Activated CD4-positive, CD25-positive, alpha-beta regulatory T cell (primary cell): ENCODE results near the gene TWF2.
A peak's percentile ranks its signal among the peaks of the same experiment; 100 is the strongest.

ENCODE experiments used
- DNase-seq, 4 experiments: peaks; one replicate each; lab custom pipeline; 2025; lab: John Stamatoyannopoulos, UW

Gene TWF2

DNA sequence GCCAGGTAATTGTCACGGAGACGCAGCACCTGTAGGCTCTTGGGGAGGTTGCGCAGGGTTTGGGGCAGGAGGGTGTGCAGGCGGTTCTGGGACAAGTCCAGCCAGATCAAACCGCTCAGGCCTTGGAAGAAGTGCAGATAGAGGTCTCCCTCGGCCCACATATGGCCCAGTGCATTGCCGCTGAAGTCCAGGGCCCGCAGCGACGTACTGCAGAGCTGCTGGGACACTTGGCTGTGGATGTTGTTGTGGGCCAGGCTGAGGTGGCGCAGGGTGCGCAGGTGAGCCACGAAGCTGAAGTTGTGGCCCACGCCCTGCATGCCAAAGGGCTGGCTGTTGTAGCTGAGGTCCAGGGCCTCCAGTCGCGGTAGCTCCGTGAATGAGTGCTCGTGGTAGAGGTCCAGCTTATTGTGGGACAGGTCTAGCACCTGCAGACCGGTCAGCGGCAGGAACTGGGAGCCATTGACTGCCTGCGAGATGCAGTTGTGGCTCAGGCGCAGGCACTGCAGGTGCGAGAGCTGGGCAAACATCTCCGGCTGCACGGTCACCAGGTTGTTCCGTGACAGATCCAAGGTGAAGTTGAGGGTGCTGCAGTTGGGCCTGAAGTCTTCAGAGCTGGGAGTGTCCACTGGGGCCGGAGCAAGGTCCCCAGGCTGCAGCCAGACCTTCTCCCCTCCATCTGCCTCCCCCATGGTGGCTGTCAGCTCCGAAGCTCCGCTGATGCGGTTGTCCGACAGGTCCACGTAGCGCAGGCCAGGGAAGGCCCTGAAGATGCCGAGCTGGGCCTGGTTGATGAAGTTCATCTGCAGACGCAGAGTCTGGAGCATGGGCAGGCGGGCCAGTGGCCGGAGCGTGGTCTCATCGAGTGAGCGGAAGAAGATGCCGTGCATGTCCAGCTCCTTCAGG, 16.4 kb downstream of the TWF2 start:
- no peak for DNase-seq

- peak in 2 of 4 experiments; percentile 45 to 52 for DNase-seq
Observed at GRCh38 chr3:52221563-52222318, 17.2 kb downstream of the TWF2 start.

DNA sequence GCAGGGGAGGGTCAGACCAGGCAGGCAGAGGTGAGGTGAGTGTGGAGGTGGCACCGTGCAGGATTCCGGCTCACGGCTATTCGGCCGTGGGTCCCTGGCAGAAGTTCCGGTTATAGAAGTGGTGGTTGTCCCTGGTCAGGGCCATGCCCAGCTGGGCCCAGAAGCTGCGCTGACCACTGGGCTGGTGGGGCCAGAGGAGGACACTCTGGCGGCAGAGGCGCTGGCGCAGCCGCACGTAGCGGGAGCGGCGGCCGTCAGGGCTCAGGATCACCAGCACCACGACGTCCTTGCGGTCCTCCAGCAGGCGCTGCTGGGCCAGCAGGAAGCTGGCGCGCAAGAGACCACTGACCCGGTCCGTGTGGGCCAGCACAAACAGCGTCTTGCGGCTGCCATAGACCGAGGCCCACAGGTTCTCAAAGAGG, 17.8 kb downstream of the TWF2 start:
- no peak for DNase-seq

- peak; percentile 75 to 91 (median 80) for DNase-seq
Observed at GRCh38 chr3:52220380-52221026, 18.5 kb downstream of the TWF2 start.

GRCh38 chr3:52218937-52219650, 19.9 kb downstream of the TWF2 start:
- DNase-seq, result no peak

- peak in 1 of 4 experiments; percentile 35 for DNase-seq
Observed at GRCh38 chr3:52218454-52218853, 20.5 kb downstream of the TWF2 start.

- no peak for DNase-seq
Observed at GRCh38 chr3:52218026-52218425, 20.9 kb downstream of the TWF2 start.

GRCh38 chr3:52217409-52217805, 21.6 kb downstream of the TWF2 start:
- DNase-seq, result no peak

DNA sequence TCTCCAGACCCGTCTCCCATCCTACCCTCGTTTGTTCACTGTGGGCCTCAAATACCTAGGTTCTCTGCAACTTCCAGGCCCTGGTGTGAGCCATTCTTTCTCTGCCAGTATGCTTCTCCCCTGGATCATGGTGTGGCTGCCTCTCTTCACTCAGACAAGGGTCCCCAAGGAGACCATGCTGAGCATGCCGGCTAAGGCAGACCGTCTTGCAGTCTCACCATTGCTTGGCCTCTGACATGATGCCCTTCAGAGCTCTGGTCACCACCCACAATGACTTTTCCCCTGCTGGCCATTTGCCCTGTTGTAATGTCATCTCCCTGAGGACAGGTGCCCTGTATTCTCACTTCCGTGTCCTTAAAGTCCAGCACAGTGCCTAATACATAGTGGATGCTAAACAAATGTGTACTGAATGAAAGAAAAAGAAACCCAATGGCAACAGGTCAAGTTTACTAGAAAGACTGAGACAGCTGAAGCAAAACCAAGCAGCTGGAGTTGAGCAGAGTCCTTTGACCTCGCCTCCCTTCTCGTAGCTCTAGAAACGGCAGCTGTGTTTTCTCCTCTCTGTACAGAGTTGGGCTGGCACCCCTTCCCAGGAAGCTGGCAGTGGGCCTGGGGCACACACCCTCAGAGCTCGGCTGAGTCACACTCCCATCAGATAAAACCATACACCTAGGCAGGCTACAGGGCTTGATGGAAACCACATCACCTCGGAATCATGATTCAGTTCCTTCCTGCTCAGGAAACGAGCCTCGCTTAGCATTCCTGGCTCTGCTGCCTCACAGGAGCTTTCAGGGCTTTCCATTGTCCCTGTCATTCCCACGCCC, 22.2 kb downstream of the TWF2 start:
- DNase-seq, result no peak

DNA sequence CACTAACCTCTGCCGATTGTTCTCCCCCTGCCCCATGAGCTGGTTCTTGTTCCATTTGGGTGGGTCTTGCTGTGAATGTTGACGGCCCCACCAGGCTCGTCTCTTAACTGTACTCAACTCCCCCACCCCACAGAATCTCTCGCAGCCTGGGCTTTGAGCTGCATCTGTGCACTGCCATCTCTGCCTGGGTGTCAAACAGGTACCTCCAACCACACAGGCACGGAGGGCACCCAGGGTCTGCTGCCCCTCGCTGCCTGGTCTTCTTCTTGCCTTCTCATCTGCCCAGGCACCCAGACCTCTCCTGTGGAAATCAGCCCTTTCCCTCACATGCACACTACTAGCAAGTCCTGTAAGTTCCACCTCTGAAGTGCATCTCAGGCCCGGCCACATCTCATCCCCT, 23.6 kb downstream of the TWF2 start:
- DNase-seq, result no peak

GRCh38 chr3:52213901-52214300, 25.1 kb downstream of the TWF2 start:
- DNase-seq, result no peak

- DNase-seq, result no peak
Observed at GRCh38 chr3:52213005-52213404, 26.0 kb downstream of the TWF2 start.

GRCh38 chr3:52211268-52211891, 27.6 kb downstream of the TWF2 start:
- DNase-seq, result no peak

GRCh38 chr3:52210550-52211046, 28.4 kb downstream of the TWF2 start:
- DNase-seq, result no peak

DNA sequence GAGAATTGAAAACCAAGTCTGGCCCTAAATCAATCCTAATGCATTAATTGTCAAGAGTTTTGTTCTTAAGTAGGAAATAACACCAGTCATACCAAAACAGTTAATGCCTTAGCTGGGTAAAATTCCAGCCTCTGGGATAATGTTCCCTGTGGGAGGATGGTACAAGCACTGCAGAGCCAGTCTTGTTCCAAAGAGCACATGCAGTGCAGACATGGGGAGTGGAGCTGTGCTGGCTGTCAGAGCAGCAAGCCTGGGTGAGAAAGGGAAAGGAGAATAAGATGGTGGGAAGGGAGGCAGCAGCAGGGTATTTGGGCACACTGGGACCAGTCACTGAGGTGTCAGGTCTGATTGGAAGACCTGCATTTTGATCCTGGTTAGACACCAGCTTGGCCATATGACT, 28.9 kb downstream of the TWF2 start:
- no peak for DNase-seq

- no peak for DNase-seq
Observed at GRCh38 chr3:52208556-52208955, 30.4 kb downstream of the TWF2 start.

DNA sequence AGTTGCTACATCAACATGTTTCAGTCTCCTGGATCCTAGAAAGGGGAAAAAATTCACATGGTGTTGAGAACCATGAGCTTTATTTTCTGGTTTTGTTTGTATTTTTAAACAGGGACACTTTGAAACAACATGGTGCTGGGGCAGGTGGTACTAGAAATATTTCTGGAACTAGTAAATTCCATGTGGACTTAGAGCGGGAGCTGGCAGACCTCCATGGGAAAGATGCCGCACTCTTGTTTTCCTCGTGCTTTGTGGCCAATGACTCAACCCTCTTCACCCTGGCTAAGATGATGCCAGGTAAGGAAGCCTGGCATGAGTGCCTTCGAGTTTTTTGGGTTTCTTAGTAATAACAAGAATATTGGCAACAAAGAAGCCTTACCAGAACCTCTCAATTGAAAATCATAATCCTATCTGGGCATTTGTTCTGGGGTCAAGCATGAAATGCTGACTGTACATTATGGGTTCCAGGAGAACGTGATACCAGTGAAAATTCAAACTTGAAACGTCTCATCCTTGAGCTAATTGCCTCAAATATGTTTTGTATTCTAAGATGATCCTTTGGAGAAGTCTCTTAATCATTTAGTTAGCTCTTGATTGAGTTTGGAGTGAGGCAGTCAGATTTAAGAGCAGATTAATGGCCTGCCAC, 33.1 kb downstream of the TWF2 start:
- no peak for DNase-seq

DNA sequence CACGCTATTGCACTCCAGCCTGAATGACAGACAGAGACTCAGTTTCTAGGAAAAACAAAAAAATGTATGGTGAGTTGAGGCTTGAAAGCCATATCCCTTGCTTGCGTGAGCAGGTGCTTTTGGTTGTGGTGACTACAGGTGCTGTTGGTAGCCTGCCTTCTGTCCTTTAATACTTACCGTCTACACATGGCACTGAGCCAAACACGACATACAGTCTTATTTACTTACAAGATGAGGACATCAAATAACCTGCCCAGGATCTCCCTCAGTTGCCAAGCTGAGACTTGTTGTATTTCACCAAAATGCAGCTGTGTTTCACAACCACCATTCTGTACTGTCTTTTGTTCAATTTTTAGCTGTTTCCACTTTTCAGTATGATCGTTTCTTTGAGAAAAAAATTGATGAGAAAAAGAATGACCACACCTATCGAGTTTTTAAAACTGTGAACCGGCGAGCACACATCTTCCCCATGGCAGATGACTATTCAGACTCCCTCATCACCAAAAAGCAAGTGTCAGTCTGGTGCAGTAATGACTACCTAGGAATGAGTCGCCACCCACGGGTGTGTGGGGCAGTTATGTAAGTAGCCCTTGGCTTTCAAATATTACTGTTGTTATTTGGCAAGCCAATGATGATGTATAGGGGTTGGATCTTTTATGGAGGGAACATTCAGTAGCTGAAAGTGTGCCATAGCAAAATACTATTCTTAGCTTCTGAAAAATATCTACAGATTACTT, 34.5 kb downstream of the TWF2 start:
- DNase-seq, result no peak

DNA sequence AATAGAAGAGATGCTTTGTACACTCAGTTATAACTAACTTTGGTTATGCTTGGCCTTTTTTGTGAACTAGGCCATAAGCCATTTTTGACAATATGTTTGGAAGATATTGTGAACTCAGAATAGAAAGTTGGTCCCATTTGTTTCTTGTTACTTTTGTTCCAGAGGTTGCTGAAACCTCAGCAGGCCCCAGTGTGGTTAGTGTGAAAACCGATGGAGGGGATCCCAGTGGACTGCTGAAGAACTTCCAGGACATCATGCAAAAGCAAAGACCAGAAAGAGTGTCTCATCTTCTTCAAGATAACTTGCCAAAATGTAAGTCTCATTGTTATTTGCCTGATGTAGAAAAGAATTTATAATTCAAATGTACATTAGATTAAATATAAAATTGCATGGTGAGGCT, 35.3 kb downstream of the TWF2 start:
- no peak for DNase-seq
